HT1080 (cell line): Measurements from ENCODE around the gene NEUROD1. TPM values are rescaled to one million over a fixed set of nuclear protein-coding genes. Genes with fewer than 3 reads are reported as not detected.
A peak's percentile ranks its signal among the peaks of the same experiment; 100 is the strongest.

ENCODE experiments used
- DNase-seq: peaks from one replicate; pipeline ENCODE4 v3.0.0-alpha.2; 2015; ENCODE audit warnings: low read depth
- total RNA-seq: library from RNA; depleted of rRNA; stranded (reverse); fragments of >200 nt; shearing (Covaris generic); gene quantifications from 2 replicates; pipeline ENCODE4 v1.2.3, GENCODE V29; 2014

Gene NEUROD1
- total RNA-seq, 1 experiment from 2014 or later, result not detected

- DNase-seq, result no peak
Observed at GRCh38 chr2:181680937-181681811, 857 bp upstream of the NEUROD1 start.

GRCh38 chr2:181679544-181679979 lies 755 bp downstream of the NEUROD1 start:
- no peak for DNase-seq

GRCh38 chr2:181678861-181679543 lies 1.3 kb downstream of the NEUROD1 start:
- DNase-seq, result no peak

GRCh38 chr2:181677912-181678586 lies 2.3 kb downstream of the NEUROD1 start:
- peak; percentile 42 for DNase-seq

GRCh38 chr2:181675254-181675653 lies 5.1 kb downstream of the NEUROD1 start:
- no peak for DNase-seq

GRCh38 chr2:181674461-181674860 lies 5.9 kb downstream of the NEUROD1 start:
- DNase-seq, result no peak

- DNase-seq, result no peak
Observed at GRCh38 chr2:181673173-181673572, 7.1 kb downstream of the NEUROD1 start.

GRCh38 chr2:181672255-181673008 lies 7.9 kb downstream of the NEUROD1 start:
- no peak for DNase-seq

- DNase-seq, result no peak
Observed at GRCh38 chr2:181670632-181671031, 9.7 kb downstream of the NEUROD1 start.

- DNase-seq, result no peak
Observed at GRCh38 chr2:181667234-181667633, 13.1 kb downstream of the NEUROD1 start.

- no peak for DNase-seq
Observed at GRCh38 chr2:181662287-181662686, 18.0 kb downstream of the NEUROD1 start.

GRCh38 chr2:181660181-181660580 lies 20.1 kb downstream of the NEUROD1 start:
- DNase-seq, result no peak

- DNase-seq, result no peak
Observed at GRCh38 chr2:181658444-181658843, 21.9 kb downstream of the NEUROD1 start.

GRCh38 chr2:181657379-181657778 lies 22.9 kb downstream of the NEUROD1 start:
- no peak for DNase-seq

GRCh38 chr2:181656450-181657291 lies 23.6 kb downstream of the NEUROD1 start, which contains the start of gene CERKL:
CERKL (minus strand) TSS chr2:181657105; CDS start chr2:181657006, 99 bp downstream.
- DNase-seq, result no peak

GRCh38 chr2:181655519-181655918 lies 24.8 kb downstream of the NEUROD1 start:
- DNase-seq, result no peak

GRCh38 chr2:181649436-181649979 lies 30.8 kb downstream of the NEUROD1 start:
- DNase-seq, result no peak

GRCh38 chr2:181648478-181649155 lies 31.7 kb downstream of the NEUROD1 start:
- DNase-seq, result no peak

- no peak for DNase-seq
Observed at GRCh38 chr2:181646415-181646987, 33.8 kb downstream of the NEUROD1 start.
